Activated CD4-positive, CD25-positive, alpha-beta regulatory T cell treated with anti-CD3 and anti-CD28 coated beads, Interleukin-2, amount 50 U/mL, for 72 hours (primary cell): ENCODE results near the gene FNIP2.

Experiments used
- DNase-seq: peaks from one replicate; pipeline ENCODE4 v3.0.0; 2021

The FNIP2 gene

GRCh38 chr4:158763462-158763861 is 5.4 kb upstream of the FNIP2 start:
- DNase-seq: no peak

- no peak for DNase-seq
Observed at GRCh38 chr4:158766434-158767044, 2.3 kb upstream of the FNIP2 start.

- no peak for DNase-seq
Observed at GRCh38 chr4:158767451-158767850, 1.4 kb upstream of the FNIP2 start.

GRCh38 chr4:158769175-158769921 is 522 bp downstream of the FNIP2 start:
- peak; percentile 59 for DNase-seq

GRCh38 chr4:158770671-158771070 is 1.8 kb downstream of the FNIP2 start:
- no peak for DNase-seq

- DNase-seq: no peak
Observed at GRCh38 chr4:158771776-158772175, 3.0 kb downstream of the FNIP2 start.

- DNase-seq: no peak
Observed at GRCh38 chr4:158775091-158775651, 6.3 kb downstream of the FNIP2 start.

- DNase-seq: no peak
Observed at GRCh38 chr4:158776106-158776505, 7.3 kb downstream of the FNIP2 start.

- no peak for DNase-seq
Observed at GRCh38 chr4:158777423-158778155, 8.8 kb downstream of the FNIP2 start.

GRCh38 chr4:158778156-158778711 is 9.4 kb downstream of the FNIP2 start:
- DNase-seq: no peak

GRCh38 chr4:158778712-158779111 is 9.9 kb downstream of the FNIP2 start:
- DNase-seq: no peak

- DNase-seq: no peak
Observed at GRCh38 chr4:158781963-158782362, 13.1 kb downstream of the FNIP2 start.

- DNase-seq: no peak
Observed at GRCh38 chr4:158782551-158783360, 13.9 kb downstream of the FNIP2 start.

- no peak for DNase-seq
Observed at GRCh38 chr4:158783785-158784184, 15.0 kb downstream of the FNIP2 start.

- DNase-seq: no peak
Observed at GRCh38 chr4:158785718-158786117, 16.9 kb downstream of the FNIP2 start.

GRCh38 chr4:158786121-158786601 is 17.3 kb downstream of the FNIP2 start:
- DNase-seq: no peak

- no peak for DNase-seq
Observed at GRCh38 chr4:158786955-158787354, 18.1 kb downstream of the FNIP2 start.

GRCh38 chr4:158787709-158788475 is 19.1 kb downstream of the FNIP2 start:
- DNase-seq: no peak

GRCh38 chr4:158788516-158788915 is 19.7 kb downstream of the FNIP2 start:
- no peak for DNase-seq

GRCh38 chr4:158789853-158790252 is 21.0 kb downstream of the FNIP2 start:
- DNase-seq: no peak

GRCh38 chr4:158793021-158793420 is 24.2 kb downstream of the FNIP2 start:
- no peak for DNase-seq
